Thoracic aorta (tissue), 2 donors: Measurements from ENCODE around the gene TMEM266. TPM values are rescaled to one million over a fixed set of nuclear protein-coding genes. Genes with fewer than 3 reads are reported as not detected.

Experiments
- ATAC-seq: fragments of 150-250 bp; one replicate; pipeline ENCODE4 v1.8.0; 2017; ENCODE audit warnings: low read depth; ENCODE audit not compliant: insufficient number of reproducible peaks, low FRiP score
- DNase-seq: peaks from one replicate; pipeline ENCODE4 v3.0.0-alpha.2; 2020; ENCODE audit warnings: low spot score
- H3K27ac ChIP-seq, 2 donors: fragments of 200-600 bp; sonication (generic); 1 replicate in 1 of 2; 2 replicates in 1 of 2; pipeline ENCODE4 v1.5.1; 2016; ENCODE audit warnings: mild to moderate bottlenecking in 2 of 2, moderate library complexity in 2 of 2
- H3K27me3 ChIP-seq: fragments of 200-600 bp; sonication (generic); replicated peaks from 2 replicates; pipeline ENCODE4 v1.6.0; 2016; ENCODE audit warnings: mild to moderate bottlenecking; ENCODE audit not compliant: insufficient read depth
- H3K36me3 ChIP-seq: fragments of 200-600 bp; sonication (generic); one replicate; pipeline ENCODE4 v1.5.1; 2016
- H3K4me1 ChIP-seq, 2 donors: fragments of 200-600 bp; sonication (generic); 1 replicate in 1 of 2; 2 replicates in 1 of 2; pipeline versions ENCODE4 v1.5.1 to v1.6.0; 2016; ENCODE audit warnings: low read depth in 2 of 2, mild to moderate bottlenecking in 1 of 2; ENCODE audit not compliant: control insufficient read depth in 1 of 2
- H3K4me3 ChIP-seq: fragments of 200-600 bp; sonication (generic); 2 replicates; pipeline ENCODE4 v1.5.1; 2016; ENCODE audit warnings: mild to moderate bottlenecking
- H3K9me3 ChIP-seq: fragments of 200-600 bp; sonication (generic); 2 replicates; pipeline ENCODE4 v1.5.1; 2016
- CTCF ChIP-seq: fragments of 200-600 bp; sonication (generic); IDR thresholded peaks from one replicate; pipeline ENCODE4 v1.5.1; 2019; ENCODE audit warnings: antibody characterized with exemption
- total RNA-seq, 2 donors: library from RNA; depleted of rRNA; stranded (reverse); fragments of >200 nt; gene quantifications; one replicate each; pipeline versions ENCODE4 v1.1.0 to v1.2.3, GENCODE V29; 2016

Gene TMEM266
- total RNA-seq, 2 donors from 2014 or later = not detected

DNA sequence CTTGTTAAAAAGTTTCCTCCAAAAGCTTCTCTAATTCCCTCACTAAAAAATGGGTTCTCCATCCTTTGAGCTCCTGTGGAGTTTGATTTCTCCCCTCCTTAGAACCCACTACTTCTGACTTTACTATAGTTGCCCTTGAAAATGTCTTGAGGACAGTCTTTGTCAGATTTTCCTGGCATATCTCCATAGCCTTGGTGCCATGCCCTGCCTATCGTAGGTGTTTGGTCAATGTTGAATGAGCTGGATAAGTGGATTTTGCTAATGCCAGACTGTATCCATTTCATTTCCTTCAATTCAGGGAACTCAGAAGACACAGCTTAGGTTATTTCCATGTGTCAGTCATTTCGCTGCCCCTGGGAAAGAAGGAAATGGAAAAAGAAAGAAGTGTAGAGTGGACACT, 40.6 kb downstream of the TMEM266 start:
- TF ChIP-seq CTCF = no peak
- Histone ChIP-seq H3K4me3 (no peak overlapping the region), H3K4me1 (no peaks in the 10 kb centered on the region), H3K27me3 (no peaks in the 10 kb centered on the region), H3K27ac (no peak overlapping the region), H3K36me3 (no peaks in the 10 kb centered on the region), H3K9me3 (no peaks in the 10 kb centered on the region)
- ATAC-seq = no peak
- DNase-seq = no peak

- H3K4me1 ChIP-seq = no peaks in the 10 kb centered on the region
- TF ChIP-seq CTCF = no peak
- ATAC-seq = no peak
- DNase-seq = no peak
- H3K27me3 ChIP-seq = no peaks in the 10 kb centered on the region
- H3K4me3 ChIP-seq = no peak overlapping the region
- no peak overlapping the region for H3K27ac ChIP-seq
- H3K9me3 ChIP-seq = no peaks in the 10 kb centered on the region
- no peaks in the 10 kb centered on the region for H3K36me3 ChIP-seq
These were observed 41.9 kb downstream of the TMEM266 start for GRCh38 chr15:76101655-76102054.

DNA sequence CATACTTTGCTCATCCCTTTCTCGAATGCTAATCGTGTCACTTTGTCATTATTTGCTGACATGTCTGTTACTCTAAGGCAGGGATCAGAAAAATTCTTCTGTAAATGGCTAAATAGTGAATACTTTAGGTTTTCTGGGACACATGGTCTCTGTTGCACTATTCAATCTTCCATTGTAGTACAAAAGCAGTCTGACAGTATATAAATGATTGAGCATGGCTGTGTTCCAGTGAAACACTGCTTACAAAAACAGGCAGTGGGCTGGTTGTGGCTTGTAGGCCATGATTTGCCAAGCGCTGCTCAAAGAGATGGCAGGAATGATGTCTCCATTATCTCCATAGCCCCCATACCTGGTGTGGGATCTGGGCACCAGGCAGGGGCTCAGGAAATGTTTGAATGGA, 45.6 kb downstream of the TMEM266 start:
- no peak for TF ChIP-seq CTCF
- H3K27ac ChIP-seq = no peak overlapping the region
- H3K27me3 ChIP-seq = no peaks in the 10 kb centered on the region
- H3K4me1 ChIP-seq = no peaks in the 10 kb centered on the region
- H3K36me3 ChIP-seq = no peaks in the 10 kb centered on the region
- ATAC-seq = no peak
- no peak for DNase-seq
- H3K9me3 ChIP-seq = no peaks in the 10 kb centered on the region
- H3K4me3 ChIP-seq = no peak overlapping the region

DNA sequence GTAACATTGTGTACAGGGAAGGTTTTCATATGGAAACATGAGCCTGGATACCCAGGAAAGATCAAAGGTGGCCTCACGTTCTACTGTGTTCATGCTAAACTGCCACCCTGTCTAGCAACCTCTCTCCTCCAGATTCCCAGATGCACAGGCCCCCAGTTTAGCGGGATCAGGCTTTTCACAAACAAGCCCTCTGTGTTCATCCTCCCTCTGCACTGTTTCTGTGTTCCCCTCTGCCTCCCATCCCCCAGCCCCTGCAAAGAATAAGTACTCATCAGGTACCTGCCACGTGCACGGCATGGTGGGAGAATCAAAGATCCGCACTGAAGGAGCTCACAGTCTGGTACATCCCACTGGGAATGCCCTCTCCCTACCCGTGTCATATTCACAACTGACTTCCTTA, 46.1 kb downstream of the TMEM266 start:
- no peak overlapping the region for H3K4me3 ChIP-seq
- TF ChIP-seq CTCF = no peak
- ATAC-seq (no peak), DNase-seq (no peak)
- H3K4me1 ChIP-seq = no peaks in the 10 kb centered on the region
- no peaks in the 10 kb centered on the region for H3K36me3 ChIP-seq
- no peaks in the 10 kb centered on the region for H3K27me3 ChIP-seq
- H3K9me3 ChIP-seq = no peaks in the 10 kb centered on the region
- no peak overlapping the region for H3K27ac ChIP-seq

GRCh38 chr15:76107169-76107568, 47.4 kb downstream of the TMEM266 start:
- Histone ChIP-seq H3K36me3 (no peaks in the 10 kb centered on the region), H3K9me3 (no peaks in the 10 kb centered on the region), H3K27me3 (no peaks in the 10 kb centered on the region), H3K4me3 (no peak overlapping the region), H3K27ac (no peak overlapping the region), H3K4me1 (no peaks in the 10 kb centered on the region)
- ATAC-seq = no peak
- DNase-seq = no peak
- no peak for TF ChIP-seq CTCF
